Amniotic epithelial cell (primary cell): Measurements from ENCODE around the gene BIN2.
A peak's percentile ranks its signal among the peaks of the same experiment; 100 is the strongest.

Source experiments
- DNase-seq: peaks from one replicate; pipeline ENCODE4 v3.0.0-alpha.2; 2010; ENCODE audit warnings: low read depth

BIN2 gene

GRCh38 chr12:51323966-51324895 lies at the start of gene BIN2:
Gene BIN2 (minus strand): TSS chr12:51324174. CDS start chr12:51324102, 72 bp downstream.
- no peak for DNase-seq

- DNase-seq, result no peak
Measured at GRCh38 chr12:51373187-51373586, 49.2 kb upstream of the BIN2 start.

GRCh38 chr12:51372021-51372420 lies 48.0 kb upstream of the BIN2 start:
- no peak for DNase-seq

- peak; percentile 98 for DNase-seq
Measured at GRCh38 chr12:51371295-51371953, 47.5 kb upstream of the BIN2 start.

GRCh38 chr12:51370667-51371066 lies 46.7 kb upstream of the BIN2 start:
- no peak for DNase-seq

- no peak for DNase-seq
Measured at GRCh38 chr12:51369581-51369980, 45.6 kb upstream of the BIN2 start.

GRCh38 chr12:51368640-51369517 lies 44.9 kb upstream of the BIN2 start:
- DNase-seq, result peak; percentile 95

- DNase-seq, result no peak
Measured at GRCh38 chr12:51365276-51365675, 41.3 kb upstream of the BIN2 start.

- DNase-seq, result no peak
Measured at GRCh38 chr12:51364001-51364400, 40.0 kb upstream of the BIN2 start.

- DNase-seq, result no peak
Measured at GRCh38 chr12:51362747-51363342, 38.9 kb upstream of the BIN2 start.

GRCh38 chr12:51362307-51362706 lies 38.3 kb upstream of the BIN2 start:
- DNase-seq, result no peak

- no peak for DNase-seq
Measured at GRCh38 chr12:51361161-51362016, 37.4 kb upstream of the BIN2 start.

GRCh38 chr12:51360315-51360714 lies 36.3 kb upstream of the BIN2 start:
- DNase-seq, result no peak

- DNase-seq, result no peak
Measured at GRCh38 chr12:51359851-51360250, 35.9 kb upstream of the BIN2 start.

- DNase-seq, result no peak
Measured at GRCh38 chr12:51358496-51358895, 34.5 kb upstream of the BIN2 start.

- DNase-seq, result no peak
Measured at GRCh38 chr12:51357374-51358047, 33.5 kb upstream of the BIN2 start.

- peak; percentile 62 for DNase-seq
Measured at GRCh38 chr12:51351913-51352532, 28.0 kb upstream of the BIN2 start.

GRCh38 chr12:51349026-51349425 lies 25.1 kb upstream of the BIN2 start:
- peak; percentile 78 for DNase-seq

- DNase-seq, result no peak
Measured at GRCh38 chr12:51348116-51348515, 24.1 kb upstream of the BIN2 start.

GRCh38 chr12:51346581-51346980 lies 22.6 kb upstream of the BIN2 start, which contains the start of gene CELA1:
Gene CELA1 (minus strand): TSS chr12:51346679. CDS start chr12:51346638, 41 bp downstream.
- no peak for DNase-seq
